LNCAP (cell line): Measurements from ENCODE around the gene PDCD2L.

Experiments
- CTCF ChIP-seq: fragments of 450-650 bp; IDR thresholded peaks from 2 replicates; pipeline ENCODE4 v1.5.1; 2017; ENCODE audit warnings: mild to moderate bottlenecking

The PDCD2L gene

GRCh38 chr19:34404109-34404909 lies at the start of gene PDCD2L:
TSS of gene PDCD2L (plus strand) at chr19:34404399. CDS start at chr19:34404431, 32 bp downstream.
- no peak for TF ChIP-seq CTCF

GRCh38 chr19:34355201-34355600 lies 49.0 kb upstream of the PDCD2L start:
- TF ChIP-seq CTCF: no peak

- no peak for TF ChIP-seq CTCF
Observed at GRCh38 chr19:34356875-34357274, 47.3 kb upstream of the PDCD2L start.

- no peak for TF ChIP-seq CTCF
Observed at GRCh38 chr19:34357431-34357830, 46.8 kb upstream of the PDCD2L start.

GRCh38 chr19:34359140-34359953 lies 44.9 kb upstream of the PDCD2L start:
- peak; percentile 73 for TF ChIP-seq CTCF

- TF ChIP-seq CTCF: no peak
Observed at GRCh38 chr19:34359954-34360315, 44.3 kb upstream of the PDCD2L start.

GRCh38 chr19:34360354-34360909 lies 43.8 kb upstream of the PDCD2L start:
- no peak for TF ChIP-seq CTCF
